ENCODE results near the gene COPS9. TPM values are rescaled to one million over a fixed set of nuclear protein-coding genes. Genes with fewer than 3 reads are reported as not detected.

Gene COPS9
- total and polyA plus RNA-seq, 2 experiments from 2014 or later, result 91.7 to 629 TPM

DNA sequence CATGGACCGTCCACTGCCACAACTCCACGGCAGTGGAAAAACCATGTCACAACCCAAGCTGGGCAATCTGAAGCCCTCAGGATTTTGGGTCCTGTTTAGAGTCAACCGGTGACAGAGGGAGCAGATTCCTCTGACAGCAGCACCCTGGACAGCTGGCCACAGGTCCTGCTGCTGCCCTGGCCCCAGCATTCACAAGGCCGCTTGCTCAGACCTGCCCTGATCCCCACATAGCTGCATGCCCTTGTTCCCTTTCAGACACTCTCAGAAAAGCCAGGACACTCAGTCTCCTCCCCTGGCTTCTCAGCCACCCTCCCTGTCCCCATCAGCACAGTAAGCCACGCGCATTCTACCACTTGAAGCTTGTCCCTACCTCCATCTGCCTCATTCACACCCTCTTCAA lies 1.6 kb downstream of the COPS9 start (continued):
- TF ChIP-seq, protein P1, sequence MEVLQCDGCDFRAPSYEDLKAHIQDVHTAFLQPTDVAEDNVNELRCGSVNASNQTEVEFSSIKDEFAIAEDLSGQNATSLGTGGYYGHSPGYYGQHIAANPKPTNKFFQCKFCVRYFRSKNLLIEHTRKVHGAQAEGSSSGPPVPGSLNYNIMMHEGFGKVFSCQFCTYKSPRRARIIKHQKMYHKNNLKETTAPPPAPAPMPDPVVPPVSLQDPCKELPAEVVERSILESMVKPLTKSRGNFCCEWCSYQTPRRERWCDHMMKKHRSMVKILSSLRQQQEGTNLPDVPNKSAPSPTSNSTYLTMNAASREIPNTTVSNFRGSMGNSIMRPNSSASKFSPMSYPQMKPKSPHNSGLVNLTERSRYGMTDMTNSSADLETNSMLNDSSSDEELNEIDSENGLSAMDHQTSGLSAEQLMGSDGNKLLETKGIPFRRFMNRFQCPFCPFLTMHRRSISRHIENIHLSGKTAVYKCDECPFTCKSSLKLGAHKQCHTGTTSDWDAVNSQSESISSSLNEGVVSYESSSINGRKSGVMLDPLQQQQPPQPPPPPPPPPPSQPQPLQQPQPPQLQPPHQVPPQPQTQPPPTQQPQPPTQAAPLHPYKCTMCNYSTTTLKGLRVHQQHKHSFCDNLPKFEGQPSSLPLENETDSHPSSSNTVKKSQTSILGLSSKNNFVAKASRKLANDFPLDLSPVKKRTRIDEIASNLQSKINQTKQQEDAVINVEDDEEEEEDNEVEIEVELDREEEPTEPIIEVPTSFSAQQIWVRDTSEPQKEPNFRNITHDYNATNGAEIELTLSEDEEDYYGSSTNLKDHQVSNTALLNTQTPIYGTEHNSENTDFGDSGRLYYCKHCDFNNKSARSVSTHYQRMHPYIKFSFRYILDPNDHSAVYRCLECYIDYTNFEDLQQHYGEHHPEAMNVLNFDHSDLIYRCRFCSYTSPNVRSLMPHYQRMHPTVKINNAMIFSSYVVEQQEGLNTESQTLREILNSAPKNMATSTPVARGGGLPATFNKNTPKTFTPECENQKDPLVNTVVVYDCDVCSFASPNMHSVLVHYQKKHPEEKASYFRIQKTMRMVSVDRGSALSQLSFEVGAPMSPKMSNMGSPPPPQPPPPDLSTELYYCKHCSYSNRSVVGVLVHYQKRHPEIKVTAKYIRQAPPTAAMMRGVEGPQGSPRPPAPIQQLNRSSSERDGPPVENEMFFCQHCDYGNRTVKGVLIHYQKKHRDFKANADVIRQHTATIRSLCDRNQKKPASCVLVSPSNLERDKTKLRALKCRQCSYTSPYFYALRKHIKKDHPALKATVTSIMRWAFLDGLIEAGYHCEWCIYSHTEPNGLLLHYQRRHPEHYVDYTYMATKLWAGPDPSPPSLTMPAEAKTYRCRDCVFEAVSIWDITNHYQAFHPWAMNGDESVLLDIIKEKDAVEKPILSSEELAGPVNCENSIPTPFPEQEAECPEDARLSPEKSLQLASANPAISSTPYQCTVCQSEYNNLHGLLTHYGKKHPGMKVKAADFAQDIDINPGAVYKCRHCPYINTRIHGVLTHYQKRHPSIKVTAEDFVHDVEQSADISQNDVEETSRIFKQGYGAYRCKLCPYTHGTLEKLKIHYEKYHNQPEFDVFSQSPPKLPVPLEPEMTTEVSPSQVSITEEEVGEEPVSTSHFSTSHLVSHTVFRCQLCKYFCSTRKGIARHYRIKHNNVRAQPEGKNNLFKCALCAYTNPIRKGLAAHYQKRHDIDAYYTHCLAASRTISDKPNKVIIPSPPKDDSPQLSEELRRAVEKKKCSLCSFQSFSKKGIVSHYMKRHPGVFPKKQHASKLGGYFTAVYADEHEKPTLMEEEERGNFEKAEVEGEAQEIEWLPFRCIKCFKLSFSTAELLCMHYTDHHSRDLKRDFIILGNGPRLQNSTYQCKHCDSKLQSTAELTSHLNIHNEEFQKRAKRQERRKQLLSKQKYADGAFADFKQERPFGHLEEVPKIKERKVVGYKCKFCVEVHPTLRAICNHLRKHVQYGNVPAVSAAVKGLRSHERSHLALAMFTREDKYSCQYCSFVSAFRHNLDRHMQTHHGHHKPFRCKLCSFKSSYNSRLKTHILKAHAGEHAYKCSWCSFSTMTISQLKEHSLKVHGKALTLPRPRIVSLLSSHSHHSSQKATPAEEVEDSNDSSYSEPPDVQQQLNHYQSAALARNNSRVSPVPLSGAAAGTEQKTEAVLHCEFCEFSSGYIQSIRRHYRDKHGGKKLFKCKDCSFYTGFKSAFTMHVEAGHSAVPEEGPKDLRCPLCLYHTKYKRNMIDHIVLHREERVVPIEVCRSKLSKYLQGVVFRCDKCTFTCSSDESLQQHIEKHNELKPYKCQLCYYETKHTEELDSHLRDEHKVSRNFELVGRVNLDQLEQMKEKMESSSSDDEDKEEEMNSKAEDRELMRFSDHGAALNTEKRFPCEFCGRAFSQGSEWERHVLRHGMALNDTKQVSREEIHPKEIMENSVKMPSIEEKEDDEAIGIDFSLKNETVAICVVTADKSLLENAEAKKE (CRISPR knock-in tag; IDR thresholded peaks at IDR 0.05), result no peak
- TF ChIP-seq, protein P2, sequence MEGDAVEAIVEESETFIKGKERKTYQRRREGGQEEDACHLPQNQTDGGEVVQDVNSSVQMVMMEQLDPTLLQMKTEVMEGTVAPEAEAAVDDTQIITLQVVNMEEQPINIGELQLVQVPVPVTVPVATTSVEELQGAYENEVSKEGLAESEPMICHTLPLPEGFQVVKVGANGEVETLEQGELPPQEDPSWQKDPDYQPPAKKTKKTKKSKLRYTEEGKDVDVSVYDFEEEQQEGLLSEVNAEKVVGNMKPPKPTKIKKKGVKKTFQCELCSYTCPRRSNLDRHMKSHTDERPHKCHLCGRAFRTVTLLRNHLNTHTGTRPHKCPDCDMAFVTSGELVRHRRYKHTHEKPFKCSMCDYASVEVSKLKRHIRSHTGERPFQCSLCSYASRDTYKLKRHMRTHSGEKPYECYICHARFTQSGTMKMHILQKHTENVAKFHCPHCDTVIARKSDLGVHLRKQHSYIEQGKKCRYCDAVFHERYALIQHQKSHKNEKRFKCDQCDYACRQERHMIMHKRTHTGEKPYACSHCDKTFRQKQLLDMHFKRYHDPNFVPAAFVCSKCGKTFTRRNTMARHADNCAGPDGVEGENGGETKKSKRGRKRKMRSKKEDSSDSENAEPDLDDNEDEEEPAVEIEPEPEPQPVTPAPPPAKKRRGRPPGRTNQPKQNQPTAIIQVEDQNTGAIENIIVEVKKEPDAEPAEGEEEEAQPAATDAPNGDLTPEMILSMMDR (conservative IDR thresholded peaks at IDR 0.05; ENCODE audit: low read depth in 2 of 2), result no peak

DNA sequence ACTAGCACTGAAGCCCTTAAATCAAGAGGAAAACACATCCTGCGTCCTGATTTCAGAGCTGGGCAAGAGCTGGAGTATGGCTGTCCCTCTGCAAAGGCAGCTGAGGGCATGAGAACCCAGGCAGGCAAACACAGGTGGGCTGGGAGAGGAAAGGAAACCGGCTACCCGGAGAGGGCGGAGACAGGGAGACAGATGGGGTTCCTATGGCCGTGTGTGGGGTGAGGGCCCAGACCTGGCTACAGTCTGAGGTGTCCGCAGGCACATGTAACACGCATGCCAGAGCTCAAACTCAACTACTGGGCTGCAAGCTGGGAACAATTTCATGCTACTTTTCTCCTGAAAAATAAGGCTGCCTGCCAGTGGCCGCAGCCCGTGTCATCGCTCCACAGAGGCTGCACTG lies 2.7 kb downstream of the COPS9 start:
- Histone ChIP-seq H3K4me3 (no peak overlapping the region), H3K36me3 (ENCODE audit: insufficient read depth) (peaks cover 35% of the 10 kb centered on the region), H4K20me1 (replicated peaks; ENCODE audit: insufficient read depth) (peaks cover 15% of the 10 kb centered on the region), H3K27ac (ENCODE audit: low read depth) (0 out of 2 replicates have a peak overlapping the region, but pooled peaks have one; percentile 59), H3F3A (replicated peaks; ENCODE audit: low read depth) (no peaks in the 10 kb centered on the region), H3K4me1 (ENCODE audit: insufficient read depth) (no peaks in the 10 kb centered on the region; the same call in 1 of the 2 replicates), H3K79me2 (replicated peaks; ENCODE audit: insufficient read depth) (peaks cover 31% of the 10 kb centered on the region), H2AFZ (no peak overlapping the region), H3K4me2 (no peak overlapping the region), H3K27me3 (ENCODE audit: insufficient read depth) (no peaks in the 10 kb centered on the region), H3K9me2 (ENCODE audit: insufficient read depth) (no peaks in the 10 kb centered on the region)
- Mint-ChIP-seq H3K4me1 (peaks cover 22% of the 10 kb centered on the region), H3K36me3 (ENCODE audit: low read depth) (peaks cover 64% of the 10 kb centered on the region), H3K27ac (no peak overlapping the region), H3K4me3 (peak overlapping the region; percentile 40; the same call in 2 of the 3 replicates), H3K9me3 (peaks cover 4% of the 10 kb centered on the region; the same call in 1 of the 3 replicates), H3K27me3 (ENCODE audit: insufficient read depth, low read depth, poor library complexity) (peaks cover 1% of the 10 kb centered on the region)
- ATAC-seq (no peak), DNase-seq (ENCODE audit: low spot score) (no peak)
- no peak for TF ChIP-seq EZH2phosphoT487 (IDR thresholded peaks at IDR 0.05; ENCODE audit: unreplicated experiment)
- TF ChIP-seq ZNF114 (CRISPR knock-in tag; IDR thresholded peaks at IDR 0.05), result no peak
- TF ChIP-seq NANOG (IDR thresholded peaks at IDR 0.05; ENCODE audit: borderline replicate concordance), result no peak
- TF ChIP-seq POLR2AphosphoS5 (IDR thresholded peaks at IDR 0.05; ENCODE audit: low read depth), result no peak

Data from GM23338 (cell line).